Stimulated activated CD4-positive, alpha-beta T cell treated with anti-CD3 and anti-CD28 coated beads, TNF-alpha, amount 100 ng/mL, for 48 hours (primary cell): ENCODE results near the gene ACTR5.

Experiments used
- DNase-seq, 3 donors: peaks; one replicate each; pipeline ENCODE4 v3.0.0-alpha.2; 2020; ENCODE audit warnings: low read depth in 3 of 3

The ACTR5 gene

GRCh38 chr20:38748097-38748860 is at the start of gene ACTR5:
Gene ACTR5 (plus strand): TSS chr20:38748460. CDS start chr20:38748479, 19 bp downstream.
- peak; percentile 90 to 99 (median 94) for DNase-seq

GRCh38 chr20:38698541-38698940 is 49.7 kb upstream of the ACTR5 start:
- no peak for DNase-seq

DNA sequence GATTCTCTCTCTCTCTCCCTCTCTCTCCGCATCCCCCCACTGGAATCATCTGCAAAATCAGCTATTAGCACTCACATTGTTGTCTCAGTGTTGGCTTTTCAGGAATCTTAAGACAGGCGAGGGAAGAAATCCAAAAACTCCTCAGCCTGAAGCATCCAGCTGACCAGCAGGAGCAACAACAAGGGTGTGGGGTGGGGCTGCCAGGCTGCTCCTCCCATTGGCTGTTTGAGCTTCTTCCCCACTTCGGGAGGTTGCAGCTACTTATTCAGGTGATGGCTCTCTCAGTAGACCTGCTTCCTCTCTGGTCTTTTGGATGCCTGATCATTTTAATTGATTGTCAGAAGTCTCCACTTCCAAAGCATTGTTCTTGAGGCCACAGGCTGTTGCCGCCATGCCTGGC is 48.1 kb upstream of the ACTR5 start:
- no peak for DNase-seq

DNA sequence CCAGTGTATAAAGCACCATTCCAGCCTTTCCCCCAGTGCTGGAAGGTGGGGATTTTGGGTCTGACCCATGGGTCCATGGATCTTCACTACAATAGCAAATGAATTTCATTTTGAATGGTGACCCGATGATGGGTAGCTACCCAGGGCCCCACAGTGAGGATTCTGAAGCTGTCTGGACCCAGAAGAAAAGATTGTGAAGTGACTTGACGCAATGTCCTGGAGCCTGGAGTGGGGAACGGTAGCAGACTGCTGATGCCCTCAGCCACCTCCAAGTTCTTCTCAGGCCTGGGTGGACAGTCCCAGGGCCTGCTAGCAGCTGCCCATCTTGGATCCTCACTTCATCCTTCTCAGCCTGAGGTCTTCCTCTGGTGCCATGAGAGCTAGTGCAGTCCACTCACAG is 47.3 kb upstream of the ACTR5 start:
- no peak for DNase-seq

DNA sequence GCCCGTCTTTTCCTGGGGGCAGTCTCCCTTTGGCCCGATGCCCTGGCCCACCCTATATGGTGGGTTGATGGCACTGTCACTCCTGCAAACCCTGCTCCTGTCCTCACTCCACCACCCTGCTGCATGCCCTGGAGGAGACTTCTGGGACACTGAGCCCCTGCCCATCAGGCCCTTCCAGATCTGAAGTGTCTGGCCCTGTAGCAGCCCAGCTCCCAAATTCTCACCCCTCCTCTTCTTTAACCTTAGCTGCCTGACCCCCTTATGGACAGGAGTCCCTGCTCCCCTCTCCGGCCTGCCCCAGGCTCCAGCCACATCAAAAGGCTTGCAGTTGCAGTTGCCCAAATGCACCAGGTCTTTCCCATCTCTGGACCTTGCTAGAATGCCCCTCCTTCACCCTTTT is 44.7 kb upstream of the ACTR5 start:
- DNase-seq, result no peak

- no peak for DNase-seq
Measured at GRCh38 chr20:38704136-38704535, 44.1 kb upstream of the ACTR5 start.

DNA sequence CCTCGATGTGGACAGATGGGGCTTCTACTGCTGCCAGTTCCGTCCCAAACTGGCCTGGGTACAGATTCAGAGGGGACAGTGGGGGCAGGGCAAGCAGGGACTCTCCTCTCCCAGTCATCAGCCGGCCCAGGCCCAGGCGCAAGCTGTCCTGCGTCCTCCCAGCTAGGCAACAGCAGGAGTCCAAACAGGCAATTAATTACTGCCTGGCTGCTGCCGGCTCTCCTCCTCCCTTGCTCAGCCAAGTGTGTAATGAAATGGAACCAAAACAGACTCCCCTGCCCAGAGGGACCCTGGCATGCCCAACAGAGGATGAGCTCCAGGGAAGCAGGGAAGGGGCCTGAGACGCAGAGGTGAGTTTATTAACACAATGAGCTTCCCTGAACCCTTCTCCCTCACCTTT is 41.8 kb upstream of the ACTR5 start:
- DNase-seq, result no peak

- no peak for DNase-seq
Measured at GRCh38 chr20:38714308-38714707, 34.0 kb upstream of the ACTR5 start.

GRCh38 chr20:38715646-38716045 is 32.6 kb upstream of the ACTR5 start:
- no peak for DNase-seq

DNA sequence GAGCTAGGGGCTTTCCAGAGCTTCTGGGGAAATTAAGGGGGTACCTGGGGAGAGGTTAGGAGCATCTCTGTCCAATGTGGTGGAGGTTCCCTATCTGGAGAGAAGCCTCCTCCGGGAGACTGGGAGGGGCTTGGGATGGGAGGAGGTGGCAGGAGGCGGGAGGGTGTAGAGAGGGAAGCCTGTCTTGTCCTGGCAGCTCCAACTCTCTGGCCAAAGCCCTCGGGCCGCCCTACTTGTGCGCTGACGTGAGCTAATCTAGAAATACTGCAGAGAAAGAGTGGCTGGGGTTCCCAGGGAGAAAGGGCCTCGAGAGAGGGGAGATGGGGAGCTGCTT is 25.6 kb upstream of the ACTR5 start:
- no peak for DNase-seq

DNA sequence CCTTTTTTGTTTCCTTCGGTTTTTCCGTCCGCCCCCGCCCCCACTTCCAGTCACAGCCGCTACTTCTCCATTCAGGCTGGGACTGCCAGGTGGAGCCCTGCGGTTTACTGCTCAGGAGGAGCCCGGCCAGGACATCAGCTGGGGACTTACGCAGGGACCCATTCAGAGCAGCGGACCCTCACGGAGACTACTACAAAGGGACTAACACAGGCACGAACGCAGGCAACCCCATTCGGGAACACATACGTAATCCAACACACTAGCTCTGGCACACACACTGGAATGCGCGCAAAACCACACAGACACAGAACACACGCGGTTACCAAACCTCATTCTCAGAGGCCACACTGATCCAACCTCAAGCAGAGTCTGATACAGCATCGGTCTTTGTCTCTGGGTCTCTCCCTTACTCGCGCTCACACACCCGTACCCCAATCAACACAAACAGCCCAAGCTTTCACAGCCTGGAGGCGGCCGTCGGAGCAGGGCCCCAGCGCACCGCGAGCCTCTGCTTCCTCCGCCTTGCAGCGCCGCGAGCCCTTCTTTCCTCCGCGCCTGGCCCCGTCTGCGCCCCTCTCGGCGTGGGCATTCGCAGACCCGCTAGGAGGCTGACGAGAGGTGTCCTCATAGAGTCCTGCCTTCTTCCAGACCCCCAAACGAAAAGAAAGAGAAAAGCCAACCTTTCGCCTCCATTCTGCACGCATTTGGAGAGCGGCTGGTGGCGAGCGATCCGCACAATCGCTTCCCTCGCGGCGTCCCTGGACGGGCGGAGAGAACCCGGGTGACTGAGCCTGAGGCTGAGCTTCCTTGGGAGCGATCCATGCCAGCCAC is 25.0 kb upstream of the ACTR5 start:
- no peak for DNase-seq

- DNase-seq, result peak in 1 of 3 donors; percentile 5
Measured at GRCh38 chr20:38723848-38724625, 24.2 kb upstream of the ACTR5 start, which contains the start of gene SLC32A1. Gene SLC32A1 (plus strand): TSS chr20:38724486. CDS start chr20:38724725, 239 bp downstream.

GRCh38 chr20:38724626-38725147 is 23.6 kb upstream of the ACTR5 start:
- no peak for DNase-seq

DNA sequence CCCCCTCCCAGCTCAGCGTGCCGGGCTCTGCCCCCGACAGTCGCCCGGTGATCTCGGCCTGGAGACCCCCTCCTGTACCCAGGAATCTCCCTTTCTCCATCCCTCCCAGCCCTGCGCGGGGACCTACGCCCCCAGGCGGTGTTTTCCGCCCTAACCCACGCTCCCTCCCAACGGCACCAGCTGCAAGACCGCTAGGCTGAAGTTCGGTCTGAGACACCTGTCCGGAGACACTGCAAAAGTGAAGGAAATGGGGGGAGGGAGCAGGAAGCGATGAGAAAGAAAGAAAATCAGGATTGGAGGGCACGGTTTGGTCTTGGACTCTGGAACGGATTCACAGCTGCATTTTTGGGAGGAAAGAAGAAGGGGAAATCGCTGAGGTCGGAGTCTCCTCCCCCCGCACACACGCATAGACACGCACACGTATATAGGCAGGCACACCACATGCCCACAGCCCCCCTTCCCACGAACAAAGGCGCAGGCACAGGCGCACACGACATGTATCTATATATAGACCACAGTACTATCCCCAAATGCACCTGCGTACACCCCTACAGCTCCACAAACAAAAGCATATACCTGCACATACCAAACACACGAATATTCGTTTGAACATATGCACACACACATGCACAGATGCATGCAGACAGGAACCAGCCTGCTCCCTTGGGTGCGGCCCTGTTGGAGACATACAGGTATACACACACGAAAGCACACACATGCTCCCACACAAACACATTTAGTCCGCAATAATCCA is 22.9 kb upstream of the ACTR5 start:
- DNase-seq, result no peak

GRCh38 chr20:38725931-38726803 is 22.1 kb upstream of the ACTR5 start:
- peak; percentile 28 to 39 (median 34) for DNase-seq

GRCh38 chr20:38726804-38727606 is 21.3 kb upstream of the ACTR5 start:
- peak; percentile 57 to 75 (median 71) for DNase-seq

- DNase-seq, result peak in 1 of 3 donors; percentile 4
Measured at GRCh38 chr20:38727607-38728190, 20.6 kb upstream of the ACTR5 start.

GRCh38 chr20:38728191-38728781 is 20.0 kb upstream of the ACTR5 start:
- peak in 1 of 3 donors; percentile 10 for DNase-seq
